A549 (cell line): Measurements from ENCODE around the gene KATNIP.

Experiments
- HDAC2 ChIP-seq: fragments of 200-600 bp; sonication (generic); IDR thresholded peaks from 2 replicates; pipeline ENCODE4 v1.6.1; 2016
- JUN ChIP-seq, 2 experiments: fragments of >200 bp; sonication (Bioruptor Twin); formaldehyde crosslinking; IDR thresholded peaks; 2 replicates in 1 of 2; 3 replicates in 1 of 2; pipeline ENCODE4 v1.6.1; 2016 to 2017
- MYC ChIP-seq: IDR thresholded peaks from 2 replicates; pipeline ENCODE4 v1.6.1; 2012; ENCODE audit warnings: mild to moderate bottlenecking, inconsistent platforms, low read length, improper control_type of control experiment, borderline replicate concordance
- NPAS2 ChIP-seq: fragments of 250-450 bp; sonication (Bioruptor Pico); IDR thresholded peaks from 2 replicates; pipeline ENCODE4 v1.8.0; 2022; ENCODE audit warnings: mild to moderate bottlenecking, moderate library complexity, borderline replicate concordance
- PHF8 ChIP-seq: fragments of 200-600 bp; sonication (generic); IDR thresholded peaks from 2 replicates; pipeline ENCODE4 v1.6.1; 2016; ENCODE audit warnings: low read depth, mild to moderate bottlenecking, antibody characterized with exemption, moderate library complexity, borderline replicate concordance
- POLR2A ChIP-seq: IDR thresholded peaks from 2 replicates; pipeline ENCODE4 v1.6.1; 2012; ENCODE audit warnings: mild to moderate bottlenecking, low read length
- SMC3 ChIP-seq: fragments of >200 bp; sonication (Bioruptor Twin); formaldehyde crosslinking; IDR thresholded peaks from 3 replicates; pipeline ENCODE4 v1.6.1; 2018; ENCODE audit warnings: inconsistent platforms
- TFCP2L1 ChIP-seq: fragments of 250-450 bp; sonication (Bioruptor Pico); IDR thresholded peaks from 2 replicates; pipeline ENCODE4 v1.5.0; 2021; ENCODE audit warnings: mild to moderate bottlenecking
- ZNF302 ChIP-seq: fragments of 250-450 bp; sonication (Bioruptor Pico); IDR thresholded peaks from 2 replicates; pipeline ENCODE4 v1.9.0; 2021; ENCODE audit warnings: inconsistent platforms, mild to moderate bottlenecking, moderate library complexity
- TF ChIP-seq, protein P1 (sequence below): fragments of >200 bp; sonication (Bioruptor Twin); formaldehyde crosslinking; IDR thresholded peaks from 3 replicates; pipeline ENCODE4 v1.5.1; 2016
- TF ChIP-seq, protein P2 (sequence below): fragments of 250-450 bp; sonication (Bioruptor Pico); IDR thresholded peaks from 2 replicates; pipeline ENCODE4 v1.5.0; 2020; ENCODE audit warnings: low read depth, mild to moderate bottlenecking, moderate library complexity
- TF ChIP-seq, protein P3 (sequence below): fragments of 200-600 bp; sonication (generic); IDR thresholded peaks from 2 replicates; pipeline ENCODE4 v1.6.1; 2016; ENCODE audit warnings: antibody characterized with exemption, mild to moderate bottlenecking, moderate library complexity

DNA sequence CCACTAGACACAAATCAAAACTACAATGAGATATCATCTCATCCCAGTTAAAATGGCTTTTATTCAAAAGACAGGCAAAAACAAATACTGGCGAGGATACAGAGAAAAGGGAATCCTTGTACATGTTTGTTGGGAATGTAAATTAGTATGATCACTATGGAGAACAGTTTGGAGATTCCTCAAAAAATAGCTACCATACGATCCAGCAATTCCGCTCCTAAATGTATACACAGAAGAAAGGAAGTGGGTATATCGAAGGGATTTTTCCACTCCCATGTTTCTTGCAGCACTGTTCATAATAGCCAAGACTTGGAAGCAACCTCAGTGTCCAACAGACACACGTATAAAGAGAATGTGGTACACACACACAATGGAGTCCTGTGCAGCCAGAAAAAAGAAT lies 35.3 kb downstream of the KATNIP start:
- TF ChIP-seq, protein P1, sequence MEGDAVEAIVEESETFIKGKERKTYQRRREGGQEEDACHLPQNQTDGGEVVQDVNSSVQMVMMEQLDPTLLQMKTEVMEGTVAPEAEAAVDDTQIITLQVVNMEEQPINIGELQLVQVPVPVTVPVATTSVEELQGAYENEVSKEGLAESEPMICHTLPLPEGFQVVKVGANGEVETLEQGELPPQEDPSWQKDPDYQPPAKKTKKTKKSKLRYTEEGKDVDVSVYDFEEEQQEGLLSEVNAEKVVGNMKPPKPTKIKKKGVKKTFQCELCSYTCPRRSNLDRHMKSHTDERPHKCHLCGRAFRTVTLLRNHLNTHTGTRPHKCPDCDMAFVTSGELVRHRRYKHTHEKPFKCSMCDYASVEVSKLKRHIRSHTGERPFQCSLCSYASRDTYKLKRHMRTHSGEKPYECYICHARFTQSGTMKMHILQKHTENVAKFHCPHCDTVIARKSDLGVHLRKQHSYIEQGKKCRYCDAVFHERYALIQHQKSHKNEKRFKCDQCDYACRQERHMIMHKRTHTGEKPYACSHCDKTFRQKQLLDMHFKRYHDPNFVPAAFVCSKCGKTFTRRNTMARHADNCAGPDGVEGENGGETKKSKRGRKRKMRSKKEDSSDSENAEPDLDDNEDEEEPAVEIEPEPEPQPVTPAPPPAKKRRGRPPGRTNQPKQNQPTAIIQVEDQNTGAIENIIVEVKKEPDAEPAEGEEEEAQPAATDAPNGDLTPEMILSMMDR, result no peak
- TF ChIP-seq, protein P2, sequence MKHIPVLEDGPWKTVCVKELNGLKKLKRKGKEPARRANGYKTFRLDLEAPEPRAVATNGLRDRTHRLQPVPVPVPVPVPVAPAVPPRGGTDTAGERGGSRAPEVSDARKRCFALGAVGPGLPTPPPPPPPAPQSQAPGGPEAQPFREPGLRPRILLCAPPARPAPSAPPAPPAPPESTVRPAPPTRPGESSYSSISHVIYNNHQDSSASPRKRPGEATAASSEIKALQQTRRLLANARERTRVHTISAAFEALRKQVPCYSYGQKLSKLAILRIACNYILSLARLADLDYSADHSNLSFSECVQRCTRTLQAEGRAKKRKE (CRISPR knock-in tag), result no peak
- TF ChIP-seq NPAS2 (CRISPR knock-in tag), result no peak
- TF ChIP-seq JUN (IDR thresholded peaks at IDR 0.05), result no peak
- no peak for TF ChIP-seq POLR2A
- no peak for TF ChIP-seq MYC
- TF ChIP-seq, protein P3, sequence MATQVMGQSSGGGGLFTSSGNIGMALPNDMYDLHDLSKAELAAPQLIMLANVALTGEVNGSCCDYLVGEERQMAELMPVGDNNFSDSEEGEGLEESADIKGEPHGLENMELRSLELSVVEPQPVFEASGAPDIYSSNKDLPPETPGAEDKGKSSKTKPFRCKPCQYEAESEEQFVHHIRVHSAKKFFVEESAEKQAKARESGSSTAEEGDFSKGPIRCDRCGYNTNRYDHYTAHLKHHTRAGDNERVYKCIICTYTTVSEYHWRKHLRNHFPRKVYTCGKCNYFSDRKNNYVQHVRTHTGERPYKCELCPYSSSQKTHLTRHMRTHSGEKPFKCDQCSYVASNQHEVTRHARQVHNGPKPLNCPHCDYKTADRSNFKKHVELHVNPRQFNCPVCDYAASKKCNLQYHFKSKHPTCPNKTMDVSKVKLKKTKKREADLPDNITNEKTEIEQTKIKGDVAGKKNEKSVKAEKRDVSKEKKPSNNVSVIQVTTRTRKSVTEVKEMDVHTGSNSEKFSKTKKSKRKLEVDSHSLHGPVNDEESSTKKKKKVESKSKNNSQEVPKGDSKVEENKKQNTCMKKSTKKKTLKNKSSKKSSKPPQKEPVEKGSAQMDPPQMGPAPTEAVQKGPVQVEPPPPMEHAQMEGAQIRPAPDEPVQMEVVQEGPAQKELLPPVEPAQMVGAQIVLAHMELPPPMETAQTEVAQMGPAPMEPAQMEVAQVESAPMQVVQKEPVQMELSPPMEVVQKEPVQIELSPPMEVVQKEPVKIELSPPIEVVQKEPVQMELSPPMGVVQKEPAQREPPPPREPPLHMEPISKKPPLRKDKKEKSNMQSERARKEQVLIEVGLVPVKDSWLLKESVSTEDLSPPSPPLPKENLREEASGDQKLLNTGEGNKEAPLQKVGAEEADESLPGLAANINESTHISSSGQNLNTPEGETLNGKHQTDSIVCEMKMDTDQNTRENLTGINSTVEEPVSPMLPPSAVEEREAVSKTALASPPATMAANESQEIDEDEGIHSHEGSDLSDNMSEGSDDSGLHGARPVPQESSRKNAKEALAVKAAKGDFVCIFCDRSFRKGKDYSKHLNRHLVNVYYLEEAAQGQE, result no peak
- TF ChIP-seq ZNF302, result no peak
- TF ChIP-seq HDAC2, result no peak
- no peak for TF ChIP-seq PHF8
- no peak for TF ChIP-seq TFCP2L1
- no peak for TF ChIP-seq SMC3
